ENCODE measurements around the gene GPR171. TPM values are rescaled to one million over a fixed set of nuclear protein-coding genes. Genes with fewer than 3 reads are reported as not detected.

Gene GPR171
- total RNA-seq, 1 donor from 2014 or later = 0.35 TPM

DNA sequence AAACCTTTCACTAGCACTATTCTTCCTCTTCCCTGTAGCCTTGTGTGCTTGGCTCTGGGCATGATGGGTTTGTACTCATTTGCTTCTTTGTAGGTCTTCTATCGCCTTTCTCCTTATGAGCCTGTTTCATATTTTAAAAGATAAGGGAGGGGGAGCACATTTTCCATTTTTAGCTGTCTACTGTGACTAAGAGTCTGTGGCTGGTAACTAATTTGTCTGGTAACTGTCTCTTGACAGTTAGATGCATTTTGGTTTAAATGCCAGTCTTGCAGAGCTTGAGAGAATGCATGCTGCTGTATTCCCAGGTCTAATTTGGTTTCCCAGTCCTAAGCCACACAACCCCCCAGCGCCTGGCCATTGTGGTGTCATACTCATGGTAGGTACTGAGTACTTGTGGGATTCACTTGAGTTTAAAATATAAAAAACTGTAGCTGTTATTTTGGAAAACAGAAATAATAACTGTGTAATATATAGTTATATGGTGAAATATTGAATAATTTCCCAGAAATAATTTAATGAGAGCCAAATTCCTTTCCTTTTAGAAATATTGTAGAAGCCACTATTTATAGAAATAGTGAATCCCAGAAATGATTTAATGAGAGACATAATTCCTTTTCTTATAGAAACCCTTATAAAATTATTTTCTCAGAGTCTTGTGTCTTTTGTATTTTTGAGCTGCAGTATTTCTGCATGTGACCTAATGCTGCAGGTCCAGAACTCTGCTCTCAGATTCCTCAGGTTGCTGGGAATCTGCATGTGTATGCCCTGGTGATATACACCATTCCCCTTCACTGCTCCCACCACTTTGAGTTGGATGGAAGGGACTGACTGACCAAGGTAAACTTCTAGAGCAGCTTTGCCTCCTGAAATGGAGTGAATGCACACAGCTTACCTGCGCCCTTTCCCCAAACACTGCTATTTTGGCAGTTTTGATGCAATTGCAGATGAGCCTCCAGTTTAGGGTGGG lies 13.9 kb upstream of the GPR171 start:
- ChIA-PET POLR2A (interaction anchor here (0.8 kb wide), 1 partner anchor 46 kb away, joined by 4 read pairs; no protein-coding TSS in a partner anchor), CTCF (interaction anchor here (0.7 to 2.2 kb wide), 2 partner anchors 11 to 64 kb away, joined by 3 to 7 read pairs; no protein-coding TSS in a partner anchor)
- Mint-ChIP-seq H3K4me1 (no peaks in the 10 kb centered on the region), H3K9me3 (peaks cover 3% of the 10 kb centered on the region), H3K4me3 (no peak overlapping the region), H3K27ac (no peak overlapping the region), H3K27me3 (no peaks in the 10 kb centered on the region), H3K36me3 (ENCODE audit: low read depth) (no peaks in the 10 kb centered on the region)
- no peak for ATAC-seq (ENCODE audit: low read depth)
- TF ChIP-seq, protein P1, sequence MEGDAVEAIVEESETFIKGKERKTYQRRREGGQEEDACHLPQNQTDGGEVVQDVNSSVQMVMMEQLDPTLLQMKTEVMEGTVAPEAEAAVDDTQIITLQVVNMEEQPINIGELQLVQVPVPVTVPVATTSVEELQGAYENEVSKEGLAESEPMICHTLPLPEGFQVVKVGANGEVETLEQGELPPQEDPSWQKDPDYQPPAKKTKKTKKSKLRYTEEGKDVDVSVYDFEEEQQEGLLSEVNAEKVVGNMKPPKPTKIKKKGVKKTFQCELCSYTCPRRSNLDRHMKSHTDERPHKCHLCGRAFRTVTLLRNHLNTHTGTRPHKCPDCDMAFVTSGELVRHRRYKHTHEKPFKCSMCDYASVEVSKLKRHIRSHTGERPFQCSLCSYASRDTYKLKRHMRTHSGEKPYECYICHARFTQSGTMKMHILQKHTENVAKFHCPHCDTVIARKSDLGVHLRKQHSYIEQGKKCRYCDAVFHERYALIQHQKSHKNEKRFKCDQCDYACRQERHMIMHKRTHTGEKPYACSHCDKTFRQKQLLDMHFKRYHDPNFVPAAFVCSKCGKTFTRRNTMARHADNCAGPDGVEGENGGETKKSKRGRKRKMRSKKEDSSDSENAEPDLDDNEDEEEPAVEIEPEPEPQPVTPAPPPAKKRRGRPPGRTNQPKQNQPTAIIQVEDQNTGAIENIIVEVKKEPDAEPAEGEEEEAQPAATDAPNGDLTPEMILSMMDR (IDR thresholded peaks at IDR 0.05) = no peak
- intact Hi-C loops (cut with micrococcal nuclease) = no loop called here
- DNase-seq = no peak

DNA sequence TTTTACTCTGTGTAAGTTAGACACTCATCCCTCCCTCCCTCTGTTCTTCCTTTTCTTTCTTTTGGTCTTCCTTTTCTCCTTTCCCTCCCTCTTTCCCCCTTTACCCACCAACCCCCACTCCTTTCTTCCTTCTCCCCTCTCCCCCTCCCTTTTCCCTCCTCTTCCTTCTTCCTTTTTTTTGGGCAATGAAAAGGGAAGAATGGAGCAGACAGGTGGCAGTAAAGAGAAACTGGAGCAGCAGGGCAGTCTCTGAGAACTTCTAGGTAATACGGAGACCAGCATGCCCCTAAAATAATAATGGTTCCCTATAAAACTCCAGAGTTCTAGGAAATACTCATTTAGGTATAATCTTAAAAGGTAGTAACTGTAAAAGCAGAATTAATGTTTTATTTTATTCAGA lies 11.4 kb upstream of the GPR171 start:
- intact Hi-C loops (cut with micrococcal nuclease) = no loop called here
- H3K36me3 Mint-ChIP-seq (ENCODE audit: low read depth) = no peaks in the 10 kb centered on the region
- no peaks in the 10 kb centered on the region for H3K9me3 Mint-ChIP-seq
- H3K4me3 Mint-ChIP-seq = no peak overlapping the region
- DNase-seq (no peak), ATAC-seq (ENCODE audit: low read depth) (no peak)
- H3K27ac Mint-ChIP-seq = no peak overlapping the region
- CTCF ChIA-PET = interaction anchor here (1.0 to 1.3 kb wide), 2 partner anchors 63 to 99 kb away, joined by 3 read pairs; partner anchors contain the start of gene P2RY14
- POLR2A ChIA-PET = no interaction called here
- peaks cover 9% of the 10 kb centered on the region for H3K4me1 Mint-ChIP-seq
- TF ChIP-seq, protein P1 (IDR thresholded peaks at IDR 0.05) = no peak
- no peaks in the 10 kb centered on the region for H3K27me3 Mint-ChIP-seq

DNA sequence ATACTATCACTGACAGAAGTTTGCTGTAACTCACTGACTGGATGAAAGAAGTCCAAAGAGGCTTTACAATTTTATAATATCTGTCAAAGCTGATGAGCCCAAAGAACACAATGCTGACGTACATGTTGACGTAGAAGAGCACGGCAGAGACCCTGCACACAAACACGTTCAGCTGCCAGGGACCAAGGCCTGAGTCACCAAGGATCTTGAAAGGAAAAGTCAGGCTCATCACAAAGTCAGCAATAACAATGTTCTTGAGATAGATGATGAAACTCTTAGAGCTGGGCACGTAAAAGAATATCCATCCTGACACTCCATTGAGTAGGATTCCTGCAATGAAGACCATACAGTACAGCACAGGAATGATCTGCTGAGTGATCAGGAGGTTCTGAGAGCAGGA lies 10.9 kb upstream of the GPR171 start:
- Mint-ChIP-seq H3K9me3 (no peaks in the 10 kb centered on the region), H3K36me3 (ENCODE audit: low read depth) (no peaks in the 10 kb centered on the region), H3K27ac (no peak overlapping the region), H3K4me1 (peaks cover 9% of the 10 kb centered on the region), H3K4me3 (no peak overlapping the region), H3K27me3 (no peaks in the 10 kb centered on the region)
- ChIA-PET CTCF (interaction anchor here (1.0 to 1.3 kb wide), 2 partner anchors 64 to 100 kb away, joined by 3 read pairs; partner anchors contain the start of gene P2RY14), POLR2A (no interaction called here)
- no peak for DNase-seq
- ATAC-seq (ENCODE audit: low read depth) = no peak
- intact Hi-C loops (cut with micrococcal nuclease) = no loop called here
- TF ChIP-seq, protein P1 (IDR thresholded peaks at IDR 0.05) = no peak

DNA sequence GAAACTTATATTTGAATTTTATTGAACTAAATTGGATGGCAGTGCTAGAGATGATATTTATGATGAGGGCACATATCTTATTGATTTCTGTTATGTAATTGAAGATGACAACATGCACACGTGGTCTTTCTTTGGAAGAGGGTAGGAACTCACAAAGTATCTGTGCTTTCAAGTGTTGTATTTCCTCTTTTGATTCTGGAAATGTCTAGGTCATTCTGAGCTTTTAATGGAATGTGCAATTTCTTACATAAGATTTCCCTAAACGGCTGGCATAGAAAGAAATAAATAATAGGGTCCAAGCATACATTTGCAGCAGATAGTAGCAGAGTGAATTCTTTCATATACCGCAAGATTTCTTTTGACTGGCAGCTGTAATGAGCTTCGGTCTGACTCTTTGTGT lies 10.1 kb upstream of the GPR171 start:
- Mint-ChIP-seq H3K9me3 (no peaks in the 10 kb centered on the region), H3K36me3 (ENCODE audit: low read depth) (no peaks in the 10 kb centered on the region), H3K27me3 (no peaks in the 10 kb centered on the region), H3K4me1 (peaks cover 9% of the 10 kb centered on the region), H3K27ac (no peak overlapping the region), H3K4me3 (no peak overlapping the region)
- ATAC-seq (ENCODE audit: low read depth) (no peak), DNase-seq (no peak)
- intact Hi-C loops (cut with micrococcal nuclease) = no loop called here
- TF ChIP-seq, protein P1 (IDR thresholded peaks at IDR 0.05) = no peak
- ChIA-PET POLR2A (interaction anchor here (0.6 kb wide), 1 partner anchor 64 kb away, joined by 4 read pairs; no protein-coding TSS in a partner anchor), CTCF (interaction anchor here (1.0 kb wide), 1 partner anchor 100 kb away, joined by 3 read pairs; no protein-coding TSS in a partner anchor)

Data from activated B cell treated with CpG ODN at 0.5 μM for 24 hours (primary cell).